Tibial artery (tissue), 4 donors: ENCODE measurements around the gene ROR1.
A peak's percentile ranks its signal among the peaks of the same experiment; 100 is the strongest.

Experiments
- DNase-seq, 2 donors: peaks; one replicate each; pipeline ENCODE4 v3.0.0-alpha.2; 2019
- H3K27ac ChIP-seq, 2 donors: fragments of 200-600 bp; sonication (generic) in 1 of 2; 1 replicate in 1 of 2; 2 replicates in 1 of 2; pipeline ENCODE4 v1.5.1; 2018 to 2019; ENCODE audit warnings: mild to moderate bottlenecking in 1 of 2
- H3K27me3 ChIP-seq, 2 donors: fragments of 200-600 bp; sonication (generic) in 1 of 2; one replicate each; pipeline versions ENCODE4 v1.5.1 to v1.6.0; 2016 to 2019
- H3K36me3 ChIP-seq, 3 donors: fragments of 200-600 bp; sonication (generic) in 2 of 3; one replicate each; pipeline ENCODE4 v1.5.1; 2016 to 2019; ENCODE audit warnings: mild to moderate bottlenecking in 2 of 3
- H3K4me1 ChIP-seq, 4 donors: fragments of 200-600 bp; sonication (generic) in 2 of 4; 1 replicate in 3 of 4; 2 replicates in 1 of 4; pipeline ENCODE4 v1.5.1; 2016 to 2019
- H3K4me3 ChIP-seq, 2 donors: fragments of 200-600 bp; sonication (generic) in 1 of 2; 1 replicate in 1 of 2; 2 replicates in 1 of 2; pipeline ENCODE4 v1.5.1; 2018 to 2019; ENCODE audit warnings: mild to moderate bottlenecking in 2 of 2
- H3K9me3 ChIP-seq, 3 donors: fragments of 200-600 bp; sonication (generic) in 1 of 3; one replicate each; pipeline ENCODE4 v1.5.1; 2016 to 2019
- CTCF ChIP-seq, 2 experiments: fragments of 200-600 bp in 1 of 2; fragments of 450-650 bp in 1 of 2; IDR thresholded peaks; one replicate each; pipeline ENCODE4 v1.5.1; 2017 to 2019; ENCODE audit warnings: antibody characterized with exemption in 2 of 2, mild to moderate bottlenecking in 1 of 2, moderate library complexity in 1 of 2
- intact Hi-C: fragments of 100-400 bp; cut with DNase I; formaldehyde crosslinking; loops from one replicate; pipeline ENCODE4 v1.15.0; 2023; ENCODE audit warnings: low total_unique reads

Gene ROR1

GRCh38 chr1:63923302-63923701 is 149.5 kb downstream of the ROR1 start:
- H3K27ac ChIP-seq: peak overlapping the region; percentile 53 to 60
- H3K4me3 ChIP-seq: no peak overlapping the region
- H3K4me1 ChIP-seq: peaks cover 0 to 70% (median 27%) of the 10 kb centered on the region in 4 donors
- no peak for TF ChIP-seq CTCF (IDR thresholded peaks at IDR 0.05)
- DNase-seq: no peak
- H3K9me3 ChIP-seq: no peaks in the 10 kb centered on the region
- intact Hi-C loops: loop anchor here (5.0 kb wide), 1 partner anchor 214 kb away; no protein-coding TSS in a partner anchor
- H3K27me3 ChIP-seq: no peaks in the 10 kb centered on the region
- no peaks in the 10 kb centered on the region for H3K36me3 ChIP-seq

GRCh38 chr1:63924600-63924999 is 150.8 kb downstream of the ROR1 start:
- no peaks in the 10 kb centered on the region for H3K27me3 ChIP-seq
- intact Hi-C loops: loop anchor here (5.0 kb wide), 1 partner anchor 213 kb away; no protein-coding TSS in a partner anchor
- H3K9me3 ChIP-seq: no peaks in the 10 kb centered on the region
- H3K36me3 ChIP-seq: no peaks in the 10 kb centered on the region
- TF ChIP-seq CTCF (IDR thresholded peaks at IDR 0.05): no peak
- no peak for DNase-seq
- H3K27ac ChIP-seq: peak overlapping the region; percentile 53 to 60
- peaks cover 0 to 74% (median 37%) of the 10 kb centered on the region in 4 donors for H3K4me1 ChIP-seq
- H3K4me3 ChIP-seq: no peak overlapping the region

GRCh38 chr1:63928186-63929105 is 154.6 kb downstream of the ROR1 start:
- intact Hi-C loops: no loop called here
- DNase-seq: peak; percentile 57 to 88
- Histone ChIP-seq H3K9me3 (no peaks in the 10 kb centered on the region), H3K27me3 (no peaks in the 10 kb centered on the region), H3K4me1 (peaks cover 0 to 63% (median 26%) of the 10 kb centered on the region in 4 donors), H3K36me3 (no peaks in the 10 kb centered on the region), H3K4me3 (no peak overlapping the region), H3K27ac (peak overlapping the region; percentile 80)
- no peak for TF ChIP-seq CTCF (IDR thresholded peaks at IDR 0.05)

- no peak for TF ChIP-seq CTCF (IDR thresholded peaks at IDR 0.05)
- peaks cover 0 to 63% (median 28%) of the 10 kb centered on the region in 4 donors for H3K4me1 ChIP-seq
- no peaks in the 10 kb centered on the region for H3K36me3 ChIP-seq
- H3K9me3 ChIP-seq: no peaks in the 10 kb centered on the region
- H3K4me3 ChIP-seq: no peak overlapping the region
- H3K27ac ChIP-seq: peak overlapping the region; percentile 80
- no peak for DNase-seq
- intact Hi-C loops: no loop called here
- H3K27me3 ChIP-seq: no peaks in the 10 kb centered on the region
Measured at GRCh38 chr1:63929106-63929478, 155.3 kb downstream of the ROR1 start.

GRCh38 chr1:63931468-63931867 is 157.7 kb downstream of the ROR1 start:
- intact Hi-C loops: no loop called here
- no peak for DNase-seq
- Histone ChIP-seq H3K27me3 (no peaks in the 10 kb centered on the region), H3K27ac (peak overlapping the region; percentile 80), H3K9me3 (no peaks in the 10 kb centered on the region), H3K4me1 (peaks cover 0 to 80% (median 44%) of the 10 kb centered on the region in 4 donors), H3K4me3 (no peak overlapping the region), H3K36me3 (no peaks in the 10 kb centered on the region)
- no peak for TF ChIP-seq CTCF (IDR thresholded peaks at IDR 0.05)
